Measurements from ENCODE around the gene RAMP1. TPM values are rescaled to one million over a fixed set of nuclear protein-coding genes. Genes with fewer than 3 reads are reported as not detected.
"Not testable (repeated sequence)": the region's sequence is repeated elsewhere in the genome, so short reads cannot be mapped to it uniquely, and the experiment has no call there.

The RAMP1 gene
- total and polyA plus RNA-seq, 4 donors: 109 to 423 (median 279) TPM

- Histone ChIP-seq H3K36me3 (ENCODE audit: control insufficient read depth in 1 of 2, insufficient read depth in 2 of 2, low read length in 1 of 2) (no peaks in the 10 kb centered on the region), H3K4me1 (ENCODE audit: control insufficient read depth in 1 of 2, insufficient read depth in 2 of 2, low read length in 2 of 2) (no peaks in the 10 kb centered on the region), H3K9me3 (ENCODE audit: control insufficient read depth, low read length) (no peaks in the 10 kb centered on the region), H3K27me3 (ENCODE audit: control insufficient read depth in 1 of 2, insufficient read depth in 2 of 2, low read length in 1 of 2) (no peaks in the 10 kb centered on the region), H3K4me3 (ENCODE audit: low read length in 2 of 2) (no peak overlapping the region), H3K27ac (ENCODE audit: low read depth in 1 of 2, low read length in 2 of 2) (no peak overlapping the region)
- ATAC-seq (ENCODE audit: low FRiP score): no peak
- intact Hi-C loops (cut with DNase I): no loop called here
- 84 to 86% methylated on average over 3 of the region's 3 CpGs for WGBS, 2 donors
- DNase-seq: no peak
Measured at GRCh38 chr2:237827421-237827987, 31.9 kb upstream of the RAMP1 start.

- H3K27ac ChIP-seq (ENCODE audit: low read depth in 1 of 2, low read length in 2 of 2): no peak overlapping the region
- DNase-seq (no peak), ATAC-seq (ENCODE audit: low FRiP score) (no peak)
- no peaks in the 10 kb centered on the region for H3K27me3 ChIP-seq (ENCODE audit: control insufficient read depth in 1 of 2, insufficient read depth in 2 of 2, low read length in 1 of 2)
- H3K4me1 ChIP-seq (ENCODE audit: control insufficient read depth in 1 of 2, insufficient read depth in 2 of 2, low read length in 2 of 2): no peaks in the 10 kb centered on the region
- intact Hi-C loops (cut with DNase I): no loop called here
- no peaks in the 10 kb centered on the region for H3K9me3 ChIP-seq (ENCODE audit: control insufficient read depth, low read length)
- no peaks in the 10 kb centered on the region for H3K36me3 ChIP-seq (ENCODE audit: control insufficient read depth in 1 of 2, insufficient read depth in 2 of 2, low read length in 1 of 2)
- WGBS, 2 donors: 94% methylated on average over 2 of the region's 2 CpGs
- no peak overlapping the region for H3K4me3 ChIP-seq (ENCODE audit: low read length in 2 of 2)
Measured at GRCh38 chr2:237830522-237830921, 28.9 kb upstream of the RAMP1 start.

- Histone ChIP-seq H3K36me3 (ENCODE audit: control insufficient read depth in 1 of 2, insufficient read depth in 2 of 2, low read length in 1 of 2) (no peaks in the 10 kb centered on the region), H3K9me3 (ENCODE audit: control insufficient read depth, low read length) (no peaks in the 10 kb centered on the region), H3K27ac (ENCODE audit: low read depth in 1 of 2, low read length in 2 of 2) (no peak overlapping the region), H3K4me3 (ENCODE audit: low read length in 2 of 2) (no peak overlapping the region), H3K4me1 (ENCODE audit: control insufficient read depth in 1 of 2, insufficient read depth in 2 of 2, low read length in 2 of 2) (no peaks in the 10 kb centered on the region), H3K27me3 (ENCODE audit: control insufficient read depth in 1 of 2, insufficient read depth in 2 of 2, low read length in 1 of 2) (no peaks in the 10 kb centered on the region)
- ATAC-seq (ENCODE audit: low FRiP score) (no peak), DNase-seq (no peak)
- 95 to 98% methylated on average over 1 of the region's 1 CpG for WGBS, 2 donors
- intact Hi-C loops (cut with DNase I): no loop called here
Measured at GRCh38 chr2:237833546-237833945, 25.9 kb upstream of the RAMP1 start.

- no peaks in the 10 kb centered on the region for H3K4me1 ChIP-seq (ENCODE audit: control insufficient read depth in 1 of 2, insufficient read depth in 2 of 2, low read length in 2 of 2)
- H3K9me3 ChIP-seq (ENCODE audit: control insufficient read depth, low read length): no peaks in the 10 kb centered on the region
- no peaks in the 10 kb centered on the region for H3K36me3 ChIP-seq (ENCODE audit: control insufficient read depth in 1 of 2, insufficient read depth in 2 of 2, low read length in 1 of 2)
- no peak for ATAC-seq (ENCODE audit: low FRiP score)
- no peak overlapping the region for H3K27ac ChIP-seq (ENCODE audit: low read depth in 1 of 2, low read length in 2 of 2)
- H3K27me3 ChIP-seq (ENCODE audit: control insufficient read depth in 1 of 2, insufficient read depth in 2 of 2, low read length in 1 of 2): no peaks in the 10 kb centered on the region
- intact Hi-C loops (cut with DNase I): no loop called here
- DNase-seq: no peak
- WGBS, 2 donors: 70 to 73% methylated on average over 3 of the region's 3 CpGs
- no peak overlapping the region for H3K4me3 ChIP-seq (ENCODE audit: low read length in 2 of 2)
Measured at GRCh38 chr2:237835372-237835771, 24.1 kb upstream of the RAMP1 start.

- no peaks in the 10 kb centered on the region for H3K9me3 ChIP-seq (ENCODE audit: control insufficient read depth, low read length)
- no peaks in the 10 kb centered on the region for H3K4me1 ChIP-seq (ENCODE audit: control insufficient read depth in 1 of 2, insufficient read depth in 2 of 2, low read length in 2 of 2)
- no peaks in the 10 kb centered on the region for H3K36me3 ChIP-seq (ENCODE audit: control insufficient read depth in 1 of 2, insufficient read depth in 2 of 2, low read length in 1 of 2)
- ATAC-seq (ENCODE audit: low FRiP score): no peak
- H3K4me3 ChIP-seq (ENCODE audit: low read length in 2 of 2): no peak overlapping the region
- 70 to 80% methylated on average over 4 of the region's 4 CpGs for WGBS, 2 donors
- intact Hi-C loops (cut with DNase I): no loop called here
- H3K27me3 ChIP-seq (ENCODE audit: control insufficient read depth in 1 of 2, insufficient read depth in 2 of 2, low read length in 1 of 2): no peaks in the 10 kb centered on the region
- H3K27ac ChIP-seq (ENCODE audit: low read depth in 1 of 2, low read length in 2 of 2): no peak overlapping the region
- no peak for DNase-seq
Measured at GRCh38 chr2:237841051-237841450, 18.4 kb upstream of the RAMP1 start.

GRCh38 chr2:237848940-237849339, 10.5 kb upstream of the RAMP1 start:
- peak in 1 of 2 donors; percentile 69 for DNase-seq
- H3K9me3 ChIP-seq (ENCODE audit: control insufficient read depth, low read length); H3K36me3 ChIP-seq (ENCODE audit: control insufficient read depth in 1 of 2, insufficient read depth in 2 of 2, low read length in 1 of 2); H3K4me1 ChIP-seq (ENCODE audit: control insufficient read depth in 1 of 2, insufficient read depth in 2 of 2, low read length in 2 of 2); H3K4me3 ChIP-seq (ENCODE audit: low read length in 2 of 2); H3K27ac ChIP-seq (ENCODE audit: low read depth in 1 of 2, low read length in 2 of 2); H3K27me3 ChIP-seq (ENCODE audit: control insufficient read depth in 1 of 2, insufficient read depth in 2 of 2, low read length in 1 of 2); ATAC-seq (ENCODE audit: low FRiP score); intact Hi-C loops (cut with DNase I): not testable (repeated sequence)
- 95 to 96% methylated on average over 12 of the region's 12 CpGs for WGBS, 2 donors

GRCh38 chr2:237854295-237854694, 5.1 kb upstream of the RAMP1 start:
- 74 to 85% methylated on average over 3 of the region's 3 CpGs for WGBS, 2 donors
- Histone ChIP-seq H3K36me3 (ENCODE audit: control insufficient read depth in 1 of 2, insufficient read depth in 2 of 2, low read length in 1 of 2) (no peaks in the 10 kb centered on the region), H3K9me3 (ENCODE audit: control insufficient read depth, low read length) (no peaks in the 10 kb centered on the region), H3K27me3 (ENCODE audit: control insufficient read depth in 1 of 2, insufficient read depth in 2 of 2, low read length in 1 of 2) (no peaks in the 10 kb centered on the region), H3K27ac (ENCODE audit: low read depth in 1 of 2, low read length in 2 of 2) (no peak overlapping the region), H3K4me1 (ENCODE audit: control insufficient read depth in 1 of 2, insufficient read depth in 2 of 2, low read length in 2 of 2) (no peaks in the 10 kb centered on the region), H3K4me3 (ENCODE audit: low read length in 2 of 2) (no peak overlapping the region)
- intact Hi-C loops (cut with DNase I): loop anchor here in 1 of 2 donors (10.0 kb wide), 1 partner anchor 291 kb away; no protein-coding TSS in a partner anchor
- DNase-seq: no peak
- no peak for ATAC-seq (ENCODE audit: low FRiP score)

- Histone ChIP-seq H3K4me3 (ENCODE audit: low read length in 2 of 2) (no peak overlapping the region), H3K27ac (ENCODE audit: low read depth in 1 of 2, low read length in 2 of 2) (no peak overlapping the region), H3K36me3 (ENCODE audit: control insufficient read depth in 1 of 2, insufficient read depth in 2 of 2, low read length in 1 of 2) (no peaks in the 10 kb centered on the region), H3K9me3 (ENCODE audit: control insufficient read depth, low read length) (no peaks in the 10 kb centered on the region), H3K27me3 (ENCODE audit: control insufficient read depth in 1 of 2, insufficient read depth in 2 of 2, low read length in 1 of 2) (no peaks in the 10 kb centered on the region), H3K4me1 (ENCODE audit: control insufficient read depth in 1 of 2, insufficient read depth in 2 of 2, low read length in 2 of 2) (peaks cover 0 to 3% of the 10 kb centered on the region in 2 donors)
- WGBS, 2 donors: 45 to 47% methylated on average over 8 of the region's 8 CpGs
- DNase-seq (no peak), ATAC-seq (ENCODE audit: low FRiP score) (no peak)
- intact Hi-C loops (cut with DNase I): loop anchor here (1.0 to 10.0 kb wide), 7 partner anchors 67 to 406 kb away; partner anchors contain the start of genes KLHL30 (in 1 of the 2), SCLY (in 1 of the 2) and UBE2F (in 1 of the 2)
Measured at GRCh38 chr2:237857791-237858190, 1.6 kb upstream of the RAMP1 start.

- Histone ChIP-seq H3K27me3 (ENCODE audit: control insufficient read depth in 1 of 2, insufficient read depth in 2 of 2, low read length in 1 of 2) (no peaks in the 10 kb centered on the region), H3K4me3 (ENCODE audit: low read length in 2 of 2) (no peak overlapping the region), H3K9me3 (ENCODE audit: control insufficient read depth, low read length) (no peaks in the 10 kb centered on the region), H3K4me1 (ENCODE audit: control insufficient read depth in 1 of 2, insufficient read depth in 2 of 2, low read length in 2 of 2) (peaks cover 0 to 3% of the 10 kb centered on the region in 2 donors), H3K36me3 (ENCODE audit: control insufficient read depth in 1 of 2, insufficient read depth in 2 of 2, low read length in 1 of 2) (no peaks in the 10 kb centered on the region), H3K27ac (ENCODE audit: low read depth in 1 of 2, low read length in 2 of 2) (peak overlapping the region in 1 of 2 donors; percentile 72)
- peak; percentile 83 for ATAC-seq (ENCODE audit: low FRiP score)
- 27 to 38% methylated on average over 14 of the region's 14 CpGs for WGBS, 2 donors
- peak; percentile 81 to 87 for DNase-seq
- intact Hi-C loops (cut with DNase I): loop anchor here (1.0 to 10.0 kb wide), 7 partner anchors 66 to 405 kb away; partner anchors contain the start of genes KLHL30 (in 1 of the 2), SCLY (in 1 of the 2) and UBE2F (in 1 of the 2)
Measured at GRCh38 chr2:237858294-237859081, 935 bp upstream of the RAMP1 start.
